ENCODE measurements around the gene HIPK3.
"Not testable (repeated sequence)": the region's sequence is repeated elsewhere in the genome, so short reads cannot be mapped to it uniquely, and the experiment has no call there.

Gene HIPK3

GRCh38 chr11:33271059-33271458, 13.9 kb downstream of the HIPK3 start:
- Mint-ChIP-seq H3K36me3 (ENCODE audit: low read depth) (no peaks in the 10 kb centered on the region), H3K27me3 (no peaks in the 10 kb centered on the region), H3K9me3 (no peaks in the 10 kb centered on the region), H3K27ac (no peak overlapping the region), H3K4me3 (no peak overlapping the region), H3K4me1 (peaks cover 36% of the 10 kb centered on the region)
- ATAC-seq (no peak), DNase-seq (no peak)

GRCh38 chr11:33272338-33273107, 15.3 kb downstream of the HIPK3 start:
- Mint-ChIP-seq H3K27ac (no peak overlapping the region), H3K4me1 (peaks cover 40% of the 10 kb centered on the region), H3K9me3 (no peaks in the 10 kb centered on the region), H3K4me3 (no peak overlapping the region), H3K36me3 (ENCODE audit: low read depth) (no peaks in the 10 kb centered on the region), H3K27me3 (no peaks in the 10 kb centered on the region)
- DNase-seq (no peak), ATAC-seq (no peak)

GRCh38 chr11:33273656-33274055, 16.5 kb downstream of the HIPK3 start:
- Mint-ChIP-seq H3K4me1 (peaks cover 45% of the 10 kb centered on the region), H3K4me3 (no peak overlapping the region), H3K27ac (no peak overlapping the region), H3K27me3 (no peaks in the 10 kb centered on the region), H3K36me3 (ENCODE audit: low read depth) (peaks cover 4% of the 10 kb centered on the region), H3K9me3 (no peaks in the 10 kb centered on the region)
- no peak for DNase-seq
- no peak for ATAC-seq

- Mint-ChIP-seq H3K27me3 (no peaks in the 10 kb centered on the region), H3K4me3 (no peak overlapping the region), H3K27ac (no peak overlapping the region), H3K4me1 (peaks cover 35% of the 10 kb centered on the region), H3K9me3 (no peaks in the 10 kb centered on the region), H3K36me3 (ENCODE audit: low read depth) (peaks cover 10% of the 10 kb centered on the region)
- DNase-seq: no peak
- no peak for ATAC-seq
These were observed 23.2 kb downstream of the HIPK3 start for GRCh38 chr11:33280411-33280810.

GRCh38 chr11:33281758-33282157, 24.6 kb downstream of the HIPK3 start:
- Mint-ChIP-seq H3K4me1 (peaks cover 25% of the 10 kb centered on the region), H3K27ac (no peak overlapping the region), H3K9me3 (no peaks in the 10 kb centered on the region), H3K27me3 (no peaks in the 10 kb centered on the region), H3K36me3 (ENCODE audit: low read depth) (peaks cover 12% of the 10 kb centered on the region), H3K4me3 (no peak overlapping the region)
- DNase-seq: no peak
- no peak for ATAC-seq

GRCh38 chr11:33284818-33285217, 27.6 kb downstream of the HIPK3 start:
- peaks cover 15% of the 10 kb centered on the region for H3K36me3 Mint-ChIP-seq (ENCODE audit: low read depth)
- DNase-seq (no peak), ATAC-seq (no peak)
- H3K9me3 Mint-ChIP-seq: no peaks in the 10 kb centered on the region
- H3K27me3 Mint-ChIP-seq: no peaks in the 10 kb centered on the region
- no peak overlapping the region for H3K4me3 Mint-ChIP-seq
- peaks cover 11% of the 10 kb centered on the region for H3K4me1 Mint-ChIP-seq
- H3K27ac Mint-ChIP-seq: no peak overlapping the region

GRCh38 chr11:33290319-33290718, 33.1 kb downstream of the HIPK3 start:
- no peak overlapping the region for H3K4me3 Mint-ChIP-seq
- ATAC-seq (no peak), DNase-seq (no peak)
- H3K27ac Mint-ChIP-seq: no peak overlapping the region
- H3K4me1 Mint-ChIP-seq: peaks cover 4% of the 10 kb centered on the region
- no peaks in the 10 kb centered on the region for H3K9me3 Mint-ChIP-seq
- peaks cover 26% of the 10 kb centered on the region for H3K36me3 Mint-ChIP-seq (ENCODE audit: low read depth)
- H3K27me3 Mint-ChIP-seq: no peaks in the 10 kb centered on the region

- no peak for ATAC-seq
- Mint-ChIP-seq H3K4me1 (peaks cover 11% of the 10 kb centered on the region), H3K4me3 (no peak overlapping the region), H3K27me3 (no peaks in the 10 kb centered on the region), H3K9me3 (no peaks in the 10 kb centered on the region), H3K36me3 (ENCODE audit: low read depth) (peaks cover 29% of the 10 kb centered on the region), H3K27ac (no peak overlapping the region)
- DNase-seq: no peak
These were observed 34.0 kb downstream of the HIPK3 start for GRCh38 chr11:33291004-33291777.

- Mint-ChIP-seq H3K9me3 (no peaks in the 10 kb centered on the region), H3K27ac (no peak overlapping the region), H3K27me3 (no peaks in the 10 kb centered on the region), H3K4me3 (no peak overlapping the region), H3K4me1 (peaks cover 15% of the 10 kb centered on the region), H3K36me3 (ENCODE audit: low read depth) (peaks cover 27% of the 10 kb centered on the region)
- ATAC-seq (no peak), DNase-seq (no peak)
These were observed 35.1 kb downstream of the HIPK3 start for GRCh38 chr11:33292311-33292710.

GRCh38 chr11:33294224-33294623, 37.0 kb downstream of the HIPK3 start:
- H3K9me3 Mint-ChIP-seq: no peaks in the 10 kb centered on the region
- DNase-seq: no peak

GRCh38 chr11:33294797-33295196, 37.6 kb downstream of the HIPK3 start:
- Mint-ChIP-seq H3K4me1 (peaks cover 20% of the 10 kb centered on the region), H3K9me3 (no peaks in the 10 kb centered on the region), H3K27ac (no peak overlapping the region), H3K36me3 (ENCODE audit: low read depth) (peaks cover 25% of the 10 kb centered on the region), H3K27me3 (no peaks in the 10 kb centered on the region), H3K4me3 (no peak overlapping the region)
- DNase-seq (no peak), ATAC-seq (no peak)

More at GRCh38 chr11:33294224-33294623, 37.0 kb downstream of the HIPK3 start:
- no peak for ATAC-seq
- H3K27me3 Mint-ChIP-seq: no peaks in the 10 kb centered on the region
- H3K27ac Mint-ChIP-seq: no peak overlapping the region
- peaks cover 27% of the 10 kb centered on the region for H3K36me3 Mint-ChIP-seq (ENCODE audit: low read depth)
- H3K4me3 Mint-ChIP-seq: no peak overlapping the region
- H3K4me1 Mint-ChIP-seq: peaks cover 18% of the 10 kb centered on the region

- Mint-ChIP-seq H3K27me3 (no peaks in the 10 kb centered on the region), H3K36me3 (ENCODE audit: low read depth) (peaks cover 26% of the 10 kb centered on the region), H3K4me1 (peaks cover 23% of the 10 kb centered on the region), H3K9me3 (no peaks in the 10 kb centered on the region), H3K4me3 (no peak overlapping the region), H3K27ac (no peak overlapping the region)
- ATAC-seq (no peak), DNase-seq (no peak)
These were observed 39.5 kb downstream of the HIPK3 start for GRCh38 chr11:33296695-33297094.

- Mint-ChIP-seq H3K36me3 (ENCODE audit: low read depth) (peaks cover 7% of the 10 kb centered on the region), H3K4me3 (no peak overlapping the region), H3K27me3 (no peaks in the 10 kb centered on the region), H3K9me3 (no peaks in the 10 kb centered on the region), H3K27ac (no peak overlapping the region), H3K4me1 (peaks cover 23% of the 10 kb centered on the region)
- DNase-seq (no peak), ATAC-seq (no peak)
These were observed 46.4 kb downstream of the HIPK3 start for GRCh38 chr11:33303541-33303940.

- H3K36me3 Mint-ChIP-seq (ENCODE audit: low read depth); ATAC-seq; DNase-seq; H3K27me3 Mint-ChIP-seq; H3K27ac Mint-ChIP-seq; H3K4me3 Mint-ChIP-seq; H3K9me3 Mint-ChIP-seq: not testable (repeated sequence)
- H3K4me1 Mint-ChIP-seq: peaks cover 35% of the 10 kb centered on the region
These were observed 49.6 kb downstream of the HIPK3 start for GRCh38 chr11:33306821-33307220.

- H3K9me3 Mint-ChIP-seq: no peaks in the 10 kb centered on the region
- ATAC-seq: no peak
- no peak overlapping the region for H3K4me3 Mint-ChIP-seq
- no peaks in the 10 kb centered on the region for H3K27me3 Mint-ChIP-seq
- DNase-seq: no peak
- H3K27ac Mint-ChIP-seq: no peak overlapping the region
- H3K4me1 Mint-ChIP-seq: peaks cover 34% of the 10 kb centered on the region
- H3K36me3 Mint-ChIP-seq (ENCODE audit: low read depth): peaks cover 5% of the 10 kb centered on the region
These were observed 50.8 kb downstream of the HIPK3 start for GRCh38 chr11:33307984-33308383.
